KMS-11 (cell line): ENCODE measurements around the gene ADAP1.
"Not testable (repeated sequence)": the region's sequence is repeated elsewhere in the genome, so short reads cannot be mapped to it uniquely, and the experiment has no call there.

Experiments used
- H2AFZ ChIP-seq: fragments of 200-600 bp; sonication (generic); 2 replicates; pipeline ENCODE4 v1.6.1; 2016; ENCODE audit warnings: antibody characterized with exemption, mixed run types, low read depth
- H3K27ac ChIP-seq: fragments of 200-600 bp; sonication (generic); 2 replicates; pipeline ENCODE4 v1.6.1; 2016; ENCODE audit warnings: mild to moderate bottlenecking, mixed run types
- H3K27me3 ChIP-seq: fragments of 200-600 bp; sonication (generic); 2 replicates; pipeline ENCODE4 v1.6.1; 2017; ENCODE audit warnings: mild to moderate bottlenecking, low read depth, mixed run types, moderate library complexity; ENCODE audit not compliant: insufficient read depth
- H3K36me3 ChIP-seq: fragments of 200-600 bp; sonication (generic); 2 replicates; pipeline ENCODE4 v1.6.1; 2017; ENCODE audit warnings: mild to moderate bottlenecking, mixed run types; ENCODE audit not compliant: insufficient read depth
- H3K4me1 ChIP-seq: fragments of 200-600 bp; sonication (generic); 2 replicates; pipeline ENCODE4 v1.6.1; 2016; ENCODE audit warnings: mild to moderate bottlenecking, low read depth, mixed run types; ENCODE audit not compliant: poor library complexity, severe bottlenecking
- H3K4me2 ChIP-seq: fragments of 200-600 bp; sonication (generic); 2 replicates; pipeline ENCODE4 v1.7.0; 2016; ENCODE audit warnings: mild to moderate bottlenecking, mixed run types
- H3K4me3 ChIP-seq: fragments of 200-600 bp; sonication (generic); IDR thresholded peaks from 2 replicates; pipeline ENCODE4 v1.6.1; 2017; ENCODE audit warnings: low read depth, low read length, mixed read lengths; ENCODE audit not compliant: insufficient read depth
- H3K79me2 ChIP-seq: fragments of 200-600 bp; sonication (generic); 2 replicates; pipeline ENCODE4 v1.6.1; 2016; ENCODE audit warnings: low read depth, mixed run types; ENCODE audit not compliant: insufficient read depth
- H3K9ac ChIP-seq: fragments of 200-600 bp; sonication (generic); 2 replicates; pipeline ENCODE4 v1.6.1; 2016; ENCODE audit warnings: mild to moderate bottlenecking, mixed run types
- H4K20me1 ChIP-seq: fragments of 200-600 bp; sonication (generic); 2 replicates; pipeline ENCODE4 v1.6.1; 2016; ENCODE audit warnings: mild to moderate bottlenecking, mixed run types; ENCODE audit not compliant: insufficient read depth
- CTCF ChIP-seq: fragments of 200-600 bp; sonication (generic); conservative IDR thresholded peaks from 2 replicates; pipeline ENCODE4 v1.6.1; 2017; ENCODE audit warnings: low read depth, mild to moderate bottlenecking, antibody characterized with exemption, low read length, moderate library complexity, mixed read lengths

ADAP1 gene

GRCh38 chr7:875051-875450 is 79.4 kb downstream of the ADAP1 start:
- no peak overlapping the region for H3K4me2 ChIP-seq
- H4K20me1 ChIP-seq: no peaks in the 10 kb centered on the region
- H3K9ac ChIP-seq: no peak overlapping the region
- H3K4me1 ChIP-seq: peaks cover 9% of the 10 kb centered on the region
- no peak for TF ChIP-seq CTCF
- H2AFZ ChIP-seq: no peak overlapping the region
- H3K36me3 ChIP-seq: no peaks in the 10 kb centered on the region
- no peak overlapping the region for H3K4me3 ChIP-seq
- no peaks in the 10 kb centered on the region for H3K27me3 ChIP-seq
- peaks cover 23% of the 10 kb centered on the region for H3K79me2 ChIP-seq
- H3K27ac ChIP-seq: no peak overlapping the region

GRCh38 chr7:874031-874749 is 80.3 kb downstream of the ADAP1 start:
- Histone ChIP-seq H2AFZ (no peak overlapping the region), H3K27ac (no peak overlapping the region), H3K9ac (no peak overlapping the region), H3K36me3 (peaks cover 5% of the 10 kb centered on the region; the same call in 1 of the 2 replicates), H3K27me3 (no peaks in the 10 kb centered on the region), H3K4me1 (peaks cover 9% of the 10 kb centered on the region), H3K79me2 (peaks cover 14% of the 10 kb centered on the region), H3K4me3 (no peak overlapping the region), H3K4me2 (no peak overlapping the region), H4K20me1 (no peaks in the 10 kb centered on the region)
- TF ChIP-seq CTCF: no peak

DNA sequence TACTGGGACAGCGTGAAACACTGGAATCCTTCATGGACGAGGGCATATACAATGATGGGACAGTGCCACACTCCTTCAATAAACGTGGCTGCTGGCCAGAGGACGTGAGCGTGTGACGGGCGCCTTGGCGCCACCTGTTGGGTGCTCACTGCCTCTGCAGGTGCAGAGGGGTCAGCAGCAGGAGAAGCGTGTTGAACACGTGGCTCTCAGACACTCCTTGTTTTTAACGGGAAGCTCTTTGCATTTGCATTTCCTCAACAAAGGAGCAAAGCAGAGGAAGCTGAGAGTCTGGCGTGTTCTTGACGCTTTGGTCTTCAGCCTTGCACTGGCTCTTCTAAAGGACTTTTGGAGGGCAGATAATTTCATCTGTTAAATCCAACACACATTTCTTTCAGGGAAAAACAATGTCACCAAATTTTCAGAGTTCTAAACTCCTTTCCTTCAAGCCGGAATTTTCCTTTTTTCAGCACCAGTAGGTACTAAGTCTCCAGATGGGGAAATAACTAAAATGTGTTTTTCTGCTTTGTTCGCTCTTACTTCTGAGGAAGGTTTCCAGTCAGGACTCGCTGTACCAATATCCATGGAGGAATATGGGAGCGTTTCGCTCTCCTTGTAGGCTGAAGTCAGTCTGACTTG is 81.0 kb downstream of the ADAP1 start:
- Histone ChIP-seq H4K20me1 (no peaks in the 10 kb centered on the region), H3K4me1 (peaks cover 9% of the 10 kb centered on the region), H3K79me2 (peaks cover 7% of the 10 kb centered on the region; the same call in 1 of the 2 replicates), H3K27ac (no peak overlapping the region), H3K4me2 (no peak overlapping the region), H3K36me3 (peaks cover 5% of the 10 kb centered on the region; the same call in 1 of the 2 replicates), H3K9ac (no peak overlapping the region), H3K27me3 (no peaks in the 10 kb centered on the region), H2AFZ (no peak overlapping the region), H3K4me3 (no peak overlapping the region)
- peak; percentile 77 for TF ChIP-seq CTCF

DNA sequence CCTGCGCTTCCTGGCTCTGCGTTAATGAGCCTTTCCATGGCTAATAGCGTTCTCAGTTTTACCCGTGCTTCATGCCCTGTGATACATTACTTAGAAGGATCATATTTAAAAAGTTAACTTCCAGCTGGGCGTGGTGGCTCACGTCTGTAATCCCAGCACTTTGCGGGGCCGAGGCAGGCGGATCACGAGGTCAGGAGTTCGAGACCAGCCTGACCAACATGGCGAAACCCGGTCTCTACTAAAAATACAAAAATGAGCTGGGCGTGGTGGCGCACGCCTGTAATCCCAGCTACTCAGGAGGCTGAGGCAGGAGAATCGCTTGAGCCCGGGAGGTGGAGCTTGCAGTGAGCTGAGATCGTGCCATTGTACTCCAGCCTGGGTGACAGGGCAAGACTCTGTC is 81.8 kb downstream of the ADAP1 start:
- not testable (repeated sequence) for H3K79me2 ChIP-seq, H3K4me1 ChIP-seq, H3K27ac ChIP-seq, H3K27me3 ChIP-seq, H4K20me1 ChIP-seq, H2AFZ ChIP-seq, H3K4me3 ChIP-seq, H3K4me2 ChIP-seq, H3K9ac ChIP-seq, H3K36me3 ChIP-seq
